GM21367 (cell line): ENCODE results near the gene ENG.
"Not testable (repeated sequence)": the region's sequence is repeated elsewhere in the genome, so short reads cannot be mapped to it uniquely, and the experiment has no call there.

Source experiments
- ATAC-seq: cut with Tn5 transposase; IDR thresholded peaks from one replicate; pipeline ENCODE4 v1.9.1; 2021; ENCODE audit not compliant: unreplicated experiment

ENG gene

GRCh38 chr9:127846443-127847177 lies 7.8 kb downstream of the ENG start:
- no peak for ATAC-seq

DNA sequence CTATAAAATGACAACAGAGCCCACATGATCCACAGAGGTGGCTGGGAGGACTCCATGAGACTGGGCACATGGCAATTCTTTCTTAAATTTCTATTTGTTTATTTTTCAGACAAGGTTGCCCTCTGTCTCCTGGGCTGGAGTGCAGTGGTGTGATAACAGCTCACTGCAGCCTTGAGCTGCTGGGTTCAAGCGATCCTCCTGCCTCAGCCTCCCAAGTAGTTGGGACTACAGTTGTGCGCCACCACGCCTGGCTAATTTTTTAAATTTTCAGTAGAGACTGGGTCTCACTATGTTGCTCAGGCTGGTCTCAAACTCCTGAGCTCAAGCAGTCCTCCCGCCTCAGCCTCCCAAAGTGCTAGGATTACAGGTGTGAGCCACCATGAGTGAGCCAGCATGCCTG lies 8.8 kb downstream of the ENG start:
- not testable (repeated sequence) for ATAC-seq

GRCh38 chr9:127844821-127845359 lies 9.6 kb downstream of the ENG start:
- no peak for ATAC-seq

DNA sequence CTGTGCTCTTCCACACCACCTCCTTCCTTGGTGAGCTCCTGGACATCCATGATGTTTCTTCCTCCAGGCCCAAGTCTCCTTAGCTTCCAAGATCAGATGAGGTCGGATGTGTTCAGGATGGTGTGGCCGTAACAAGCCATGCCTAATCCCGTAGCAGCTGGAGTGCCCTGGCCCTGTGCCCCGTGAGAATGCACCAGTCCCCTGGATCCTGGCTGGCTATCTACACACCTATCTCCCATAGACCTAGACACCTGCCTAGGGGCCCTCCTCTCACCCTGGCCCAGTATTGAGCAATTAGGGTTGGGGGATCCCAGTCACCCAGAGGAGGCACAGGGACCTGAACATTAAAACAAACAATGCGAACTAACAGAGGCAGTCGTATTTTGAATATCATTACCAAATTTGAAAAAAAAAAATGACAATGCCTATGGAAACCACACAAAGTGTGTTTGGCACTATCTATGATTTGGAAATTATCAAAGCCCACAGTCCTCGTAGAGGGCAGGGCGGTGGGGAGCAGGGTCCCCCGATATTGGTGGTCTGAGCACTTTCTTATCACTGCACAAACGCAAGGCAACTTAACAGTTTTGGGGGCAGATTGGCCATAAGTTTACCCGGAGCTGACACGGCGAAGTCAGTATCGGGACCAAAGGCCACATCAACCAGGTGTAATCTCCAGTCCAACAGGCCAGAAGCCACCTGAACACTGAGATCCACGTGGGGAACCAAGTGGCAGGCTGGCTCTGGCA lies 13.2 kb downstream of the ENG start:
- ATAC-seq = no peak

DNA sequence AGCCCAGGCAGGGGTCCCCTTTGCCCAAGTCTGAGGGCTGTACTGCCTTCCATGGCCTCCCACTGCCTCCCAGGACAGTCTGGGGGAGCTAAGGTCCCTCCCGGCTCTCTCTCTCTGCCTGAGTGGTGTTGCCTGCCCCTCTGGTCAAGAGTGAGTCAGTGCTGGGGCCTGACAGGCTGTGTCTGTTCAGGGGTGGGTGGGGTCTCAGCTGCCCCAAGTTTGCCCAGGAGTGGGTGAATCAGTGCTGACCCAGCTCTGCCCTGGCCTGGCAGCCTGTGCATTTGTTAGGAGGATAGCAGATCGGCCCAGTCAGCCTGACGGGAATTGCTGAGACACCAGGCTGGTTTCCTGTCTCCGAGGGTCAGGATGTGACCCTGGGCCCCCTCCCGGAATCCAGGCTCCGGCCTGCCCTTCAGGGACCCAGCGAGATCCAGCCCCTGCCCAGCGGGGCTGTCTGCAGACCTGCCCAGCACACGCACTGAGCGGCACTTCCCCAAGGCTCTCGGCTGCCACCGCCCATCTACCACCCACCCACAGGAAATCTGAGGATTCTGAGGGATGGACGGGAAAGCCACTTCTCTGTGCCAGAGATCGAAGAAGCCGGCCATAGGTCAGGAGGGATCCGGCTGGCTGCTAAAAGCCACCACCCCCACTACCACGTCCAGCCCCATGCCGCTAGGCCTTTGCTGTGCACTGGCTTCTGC lies 15.9 kb downstream of the ENG start:
- ATAC-seq = no peak

- ATAC-seq = no peak
These were observed 17.1 kb downstream of the ENG start for GRCh38 chr9:127837346-127837745.

DNA sequence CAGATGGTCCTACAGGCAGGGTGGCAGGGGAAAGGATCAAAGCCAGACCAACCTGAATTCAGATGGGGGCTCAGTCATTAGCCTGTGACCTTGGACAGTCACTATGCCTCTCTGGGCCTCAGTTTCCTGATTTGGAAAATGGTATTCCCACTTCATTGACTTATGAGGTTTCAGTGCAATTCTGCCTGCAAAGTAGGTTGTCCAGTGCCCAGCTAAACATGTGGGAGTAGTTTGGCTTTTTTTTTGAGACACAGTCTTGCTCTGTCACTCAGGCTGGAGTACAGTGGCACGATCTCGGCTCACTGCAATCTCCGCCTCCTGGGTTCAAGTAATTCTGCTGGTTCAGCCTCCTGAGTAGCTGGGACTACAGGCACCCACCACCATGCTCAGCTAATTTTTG lies 17.9 kb downstream of the ENG start:
- not testable (repeated sequence) for ATAC-seq

DNA sequence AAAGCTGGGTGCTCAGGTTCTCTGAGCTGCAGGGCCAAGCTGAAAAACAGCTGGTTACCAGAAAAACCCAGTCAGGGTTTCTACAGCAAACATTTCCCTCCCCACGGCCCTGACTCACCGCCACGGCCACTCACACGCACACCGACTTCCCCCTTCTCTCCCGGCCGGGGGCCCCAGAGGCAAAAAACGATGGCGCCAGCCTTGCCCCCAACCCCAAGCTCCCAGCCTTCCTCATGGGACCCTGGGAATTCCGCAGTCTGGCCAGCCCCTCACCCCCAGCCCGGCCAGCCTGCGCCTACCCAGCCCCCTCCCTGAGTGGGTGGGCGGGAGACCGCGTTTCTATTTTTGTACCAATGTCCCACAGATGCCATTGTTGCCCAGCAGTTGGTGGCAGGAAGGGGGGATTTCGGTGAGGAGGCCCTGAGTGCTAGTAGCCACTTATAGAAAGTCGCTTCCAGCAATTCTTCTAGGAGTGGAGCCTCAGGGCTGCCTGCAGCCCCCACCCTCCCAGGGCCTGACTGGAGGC lies 18.4 kb downstream of the ENG start:
- ATAC-seq = no peak

GRCh38 chr9:127833555-127833954 lies 20.9 kb downstream of the ENG start:
- no peak for ATAC-seq

DNA sequence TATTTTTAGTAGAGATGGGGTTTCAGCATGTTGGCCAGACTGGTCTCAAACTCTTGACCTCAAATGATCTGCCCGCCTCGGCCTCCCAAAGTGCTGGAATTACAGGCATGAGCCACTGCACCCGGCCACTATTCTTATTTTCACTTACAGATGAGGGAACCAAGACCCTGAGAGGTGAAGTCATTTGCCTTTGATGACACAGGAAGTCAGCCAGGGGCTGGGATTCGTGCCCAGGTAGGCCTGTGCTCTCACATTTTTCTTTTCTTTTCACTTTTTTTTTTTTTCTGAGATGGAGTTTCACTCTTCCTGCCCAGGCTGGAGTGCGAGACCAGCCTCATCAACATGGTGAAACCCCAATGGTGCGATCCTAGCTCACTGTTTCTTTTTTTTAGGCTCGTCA lies 22.2 kb downstream of the ENG start:
- ATAC-seq = no peak

DNA sequence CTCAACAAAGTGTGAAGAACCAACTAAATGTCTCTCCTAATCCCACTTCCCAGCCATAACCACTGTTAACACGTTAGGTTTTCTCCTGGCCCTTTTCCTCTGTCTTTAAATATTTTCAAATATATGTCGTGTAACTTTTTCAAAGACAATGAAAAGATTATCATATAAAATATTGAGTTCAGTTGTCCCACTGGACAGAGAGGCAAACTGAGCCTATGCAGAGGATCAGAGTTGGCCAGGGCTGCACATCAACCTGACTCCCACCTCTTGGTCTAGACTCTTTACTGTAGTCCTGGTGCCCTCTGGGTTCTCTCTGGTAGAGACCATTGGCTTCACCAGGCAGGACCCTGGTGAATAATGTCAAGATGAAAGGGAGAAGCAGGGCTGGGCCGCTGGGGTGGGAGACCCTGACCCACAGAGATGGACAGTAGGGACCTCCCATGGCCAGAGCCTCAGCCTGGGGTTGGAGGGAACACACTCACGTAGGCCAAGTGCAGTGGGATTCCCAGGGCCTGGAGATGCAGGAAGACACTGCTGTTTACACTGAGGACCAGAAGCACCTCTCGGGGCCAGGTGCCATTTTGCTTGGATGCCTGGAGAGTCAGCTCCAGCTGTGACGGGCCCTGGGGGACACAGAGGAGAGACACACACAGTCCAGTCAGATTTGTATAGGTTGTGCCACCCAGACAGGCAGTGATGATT lies 25.1 kb downstream of the ENG start:
- ATAC-seq = no peak

DNA sequence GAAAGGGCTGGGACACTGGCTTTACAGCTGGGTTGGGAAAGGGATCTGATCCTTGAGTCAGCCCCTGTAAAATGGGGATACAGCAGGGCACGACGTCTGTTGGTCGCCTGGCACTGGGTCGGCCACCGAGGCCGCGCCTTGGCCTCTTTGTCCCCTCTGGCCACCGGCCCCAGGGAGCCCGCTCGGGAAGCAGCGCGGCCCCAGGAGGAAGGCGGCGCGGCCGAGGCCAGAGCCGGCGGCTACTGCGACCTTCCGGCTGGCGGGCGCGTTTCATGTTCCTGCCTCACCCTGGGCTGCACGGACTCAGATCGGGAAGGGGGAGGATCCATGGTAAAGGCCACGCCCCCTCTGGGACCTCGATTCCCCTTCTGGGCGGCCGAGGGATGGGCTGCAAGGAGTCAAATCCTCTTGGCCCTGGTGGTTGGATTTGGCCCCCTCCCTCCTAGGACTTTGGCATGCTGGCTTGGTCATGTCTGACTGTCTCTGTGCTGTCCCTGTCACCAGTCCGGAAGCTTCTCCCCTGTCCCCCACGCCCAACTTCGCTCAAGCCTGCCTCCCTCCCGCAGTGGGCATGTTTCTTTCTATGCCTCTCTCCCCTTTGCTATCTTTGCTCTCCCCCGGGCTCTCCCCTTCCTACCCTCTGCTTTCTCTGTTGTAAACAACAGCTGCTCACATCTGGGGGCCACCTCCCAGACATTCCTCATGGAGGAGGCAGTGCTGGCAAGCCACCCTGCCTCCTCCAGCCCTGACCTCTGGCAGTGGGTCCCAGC lies 26.0 kb downstream of the ENG start:
- no peak for ATAC-seq

DNA sequence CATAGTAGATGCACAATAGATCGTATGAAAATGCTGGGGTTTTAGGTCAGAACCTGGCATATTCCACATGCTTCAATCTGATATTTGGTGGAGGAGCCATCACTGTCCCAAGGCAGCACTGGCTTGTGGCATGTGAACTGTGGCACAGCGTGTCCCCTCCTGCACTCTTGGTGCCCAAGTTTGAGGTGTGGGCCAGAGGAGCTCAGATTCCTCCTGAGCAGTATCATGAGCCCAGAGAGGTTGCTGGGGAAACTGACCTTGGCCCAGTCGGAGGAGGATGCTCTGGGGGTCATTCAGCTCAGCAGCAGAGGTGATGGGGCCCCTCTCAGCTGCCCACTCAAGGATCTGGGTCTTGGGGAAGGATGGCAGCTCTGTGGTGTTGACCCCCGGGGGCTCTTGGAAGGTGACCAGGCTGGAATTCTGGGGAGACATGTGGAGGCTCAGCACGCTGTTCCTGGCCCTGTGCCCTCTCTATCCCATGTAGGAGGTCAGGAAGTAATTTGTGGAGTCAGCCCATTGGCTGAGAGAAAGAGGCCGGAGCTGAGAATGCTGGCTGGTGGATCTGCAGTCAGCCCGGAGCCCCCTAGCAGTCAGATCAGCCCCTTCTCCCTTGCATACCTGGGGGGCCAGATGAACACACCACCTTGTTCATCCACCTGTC lies 28.1 kb downstream of the ENG start:
- no peak for ATAC-seq

- ATAC-seq = no peak
These were observed 29.0 kb downstream of the ENG start for GRCh38 chr9:127825319-127826051.

GRCh38 chr9:127822108-127822507 lies 32.4 kb downstream of the ENG start:
- ATAC-seq = no peak

GRCh38 chr9:127818574-127818973 lies 35.9 kb downstream of the ENG start:
- ATAC-seq = no peak

GRCh38 chr9:127817881-127818434 lies 36.5 kb downstream of the ENG start:
- no peak for ATAC-seq

DNA sequence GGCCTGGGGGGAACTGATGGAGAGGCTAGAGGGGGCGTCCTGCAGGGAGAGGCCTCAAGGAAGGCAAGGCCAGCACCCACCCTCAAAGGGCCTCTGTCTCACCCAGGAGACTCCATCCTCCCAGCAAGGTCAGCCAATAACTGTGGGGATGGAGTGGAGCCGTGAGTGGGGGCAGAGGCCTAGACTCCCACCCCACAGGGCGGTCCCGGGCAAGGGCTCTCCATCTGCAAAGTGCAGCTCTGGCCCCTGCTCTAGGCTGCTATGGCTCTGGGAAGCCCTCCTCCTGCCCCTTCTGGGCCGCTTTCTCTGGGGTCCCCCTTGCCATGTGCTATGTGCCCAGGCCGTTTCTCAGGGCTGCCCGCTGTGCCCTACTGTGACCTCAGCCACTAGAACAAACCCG lies 37.7 kb downstream of the ENG start:
- no peak for ATAC-seq

DNA sequence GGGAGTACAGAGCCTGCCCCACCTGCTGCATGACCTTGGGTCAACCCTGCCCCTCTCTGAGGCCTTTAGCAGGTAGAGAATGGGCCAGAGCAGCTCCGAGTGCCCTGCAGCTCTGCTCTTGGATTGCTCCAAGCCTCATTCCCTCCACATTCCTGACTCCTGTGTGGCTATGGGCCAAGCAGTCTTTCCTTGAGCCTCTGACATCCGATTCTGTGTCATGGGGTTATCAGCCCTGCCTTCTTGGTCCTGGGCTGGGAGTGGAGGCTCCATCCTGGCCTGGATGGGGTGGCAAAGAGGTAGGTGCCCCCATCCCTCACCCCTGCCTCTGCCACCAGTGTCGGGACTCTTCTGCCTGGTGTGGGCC lies 38.1 kb downstream of the ENG start:
- no peak for ATAC-seq
